Measurements from ENCODE around the gene RBMS3. TPM values are rescaled to one million over a fixed set of nuclear protein-coding genes. Genes with fewer than 3 reads are reported as not detected.
"Not testable (repeated sequence)": the region's sequence is repeated elsewhere in the genome, so short reads cannot be mapped to it uniquely, and the experiment has no call there.

RBMS3 gene
- polyA plus RNA-seq, 3 donors from 2014 or later: not detected

GRCh38 chr3:29777869-29778268 is 497.0 kb downstream of the RBMS3 start:
- H3K4me3 Mint-ChIP-seq: no peak overlapping the region
- DNase-seq: no peak

GRCh38 chr3:29789686-29790085 is 508.8 kb downstream of the RBMS3 start:
- no peak overlapping the region for H3K27ac Mint-ChIP-seq
- H3K9me3 Mint-ChIP-seq: peaks cover 0 to 30% (median 7%) of the 10 kb centered on the region in 6 donors
- H3K4me3 Mint-ChIP-seq: no peak overlapping the region
- peaks cover 0 to 2% (median 0%) of the 10 kb centered on the region in 3 donors for H3K27me3 Mint-ChIP-seq (ENCODE audit: low read depth in 3 of 3)
- DNase-seq: no peak
- no peaks in the 10 kb centered on the region for H3K36me3 Mint-ChIP-seq
- H3K4me1 Mint-ChIP-seq: no peaks in the 10 kb centered on the region

More at GRCh38 chr3:29777869-29778268, 497.0 kb downstream of the RBMS3 start:
- no peaks in the 10 kb centered on the region for H3K4me1 Mint-ChIP-seq
- H3K27me3 Mint-ChIP-seq (ENCODE audit: low read depth in 3 of 3): peaks cover 0 to 2% (median 0%) of the 10 kb centered on the region in 3 donors
- peaks cover 0 to 11% (median 10%) of the 10 kb centered on the region in 6 donors for H3K9me3 Mint-ChIP-seq
- H3K27ac Mint-ChIP-seq: no peak overlapping the region
- H3K36me3 Mint-ChIP-seq: no peaks in the 10 kb centered on the region

GRCh38 chr3:29796808-29797207 is 515.9 kb downstream of the RBMS3 start:
- peaks cover 3 to 15% (median 6%) of the 10 kb centered on the region in 6 donors for H3K9me3 Mint-ChIP-seq
- H3K27ac Mint-ChIP-seq: no peak overlapping the region
- DNase-seq: no peak
- H3K36me3 Mint-ChIP-seq: no peaks in the 10 kb centered on the region
- H3K4me1 Mint-ChIP-seq: no peaks in the 10 kb centered on the region
- no peaks in the 10 kb centered on the region for H3K27me3 Mint-ChIP-seq (ENCODE audit: low read depth in 3 of 3)
- H3K4me3 Mint-ChIP-seq: no peak overlapping the region

- H3K9me3 Mint-ChIP-seq: peaks cover 0 to 7% (median 4%) of the 10 kb centered on the region in 6 donors
- no peak overlapping the region for H3K27ac Mint-ChIP-seq
- no peaks in the 10 kb centered on the region for H3K36me3 Mint-ChIP-seq
- no peaks in the 10 kb centered on the region for H3K4me1 Mint-ChIP-seq
- H3K27me3 Mint-ChIP-seq (ENCODE audit: low read depth in 3 of 3): peaks cover 0 to 1% (median 0%) of the 10 kb centered on the region in 3 donors
- H3K4me3 Mint-ChIP-seq: no peak overlapping the region
- no peak for DNase-seq
Observed at GRCh38 chr3:29802057-29802456, 521.2 kb downstream of the RBMS3 start.

GRCh38 chr3:29804044-29804443 is 523.2 kb downstream of the RBMS3 start:
- H3K27ac Mint-ChIP-seq: no peak overlapping the region

GRCh38 chr3:29805757-29806156 is 524.9 kb downstream of the RBMS3 start:
- no peak for DNase-seq
- H3K27me3 Mint-ChIP-seq (ENCODE audit: low read depth in 3 of 3): peaks cover 0 to 1% (median 0%) of the 10 kb centered on the region in 3 donors
- H3K4me3 Mint-ChIP-seq: no peak overlapping the region
- H3K4me1 Mint-ChIP-seq: no peaks in the 10 kb centered on the region
- peaks cover 0 to 7% (median 1%) of the 10 kb centered on the region in 6 donors for H3K9me3 Mint-ChIP-seq
- H3K27ac Mint-ChIP-seq: no peak overlapping the region
- H3K36me3 Mint-ChIP-seq: no peaks in the 10 kb centered on the region

More at GRCh38 chr3:29804044-29804443, 523.2 kb downstream of the RBMS3 start:
- peaks cover 0 to 1% (median 0%) of the 10 kb centered on the region in 3 donors for H3K27me3 Mint-ChIP-seq (ENCODE audit: low read depth in 3 of 3)
- no peaks in the 10 kb centered on the region for H3K36me3 Mint-ChIP-seq
- no peaks in the 10 kb centered on the region for H3K4me1 Mint-ChIP-seq
- H3K4me3 Mint-ChIP-seq: no peak overlapping the region
- no peak for DNase-seq
- peaks cover 0 to 7% (median 2%) of the 10 kb centered on the region in 6 donors for H3K9me3 Mint-ChIP-seq

- H3K4me1 Mint-ChIP-seq; H3K4me3 Mint-ChIP-seq; DNase-seq; H3K27me3 Mint-ChIP-seq (ENCODE audit: low read depth in 3 of 3); H3K9me3 Mint-ChIP-seq; H3K36me3 Mint-ChIP-seq; H3K27ac Mint-ChIP-seq: not testable (repeated sequence)
Observed at GRCh38 chr3:29808324-29808723, 527.5 kb downstream of the RBMS3 start.

- Mint-ChIP-seq H3K9me3 (peaks cover 2 to 19% (median 6%) of the 10 kb centered on the region in 6 donors), H3K4me1 (no peaks in the 10 kb centered on the region), H3K4me3 (no peak overlapping the region), H3K36me3 (no peaks in the 10 kb centered on the region), H3K27me3 (ENCODE audit: low read depth in 3 of 3) (no peaks in the 10 kb centered on the region), H3K27ac (no peak overlapping the region)
- no peak for DNase-seq
Observed at GRCh38 chr3:29822071-29822470, 541.2 kb downstream of the RBMS3 start.

- no peak overlapping the region for H3K27ac Mint-ChIP-seq
- H3K4me1 Mint-ChIP-seq: no peaks in the 10 kb centered on the region
- H3K36me3 Mint-ChIP-seq: no peaks in the 10 kb centered on the region
- no peak overlapping the region for H3K4me3 Mint-ChIP-seq
- peaks cover 2 to 23% (median 7%) of the 10 kb centered on the region in 6 donors for H3K9me3 Mint-ChIP-seq
- H3K27me3 Mint-ChIP-seq (ENCODE audit: low read depth in 3 of 3): no peaks in the 10 kb centered on the region
- no peak for DNase-seq
Observed at GRCh38 chr3:29823233-29823632, 542.4 kb downstream of the RBMS3 start.

- H3K9me3 Mint-ChIP-seq: peaks cover 0 to 15% (median 7%) of the 10 kb centered on the region in 6 donors
- no peak overlapping the region for H3K4me3 Mint-ChIP-seq
- H3K4me1 Mint-ChIP-seq: no peaks in the 10 kb centered on the region
- no peaks in the 10 kb centered on the region for H3K27me3 Mint-ChIP-seq (ENCODE audit: low read depth in 3 of 3)
- H3K36me3 Mint-ChIP-seq: no peaks in the 10 kb centered on the region
- no peak overlapping the region for H3K27ac Mint-ChIP-seq
- no peak for DNase-seq
Observed at GRCh38 chr3:29826712-29827111, 545.8 kb downstream of the RBMS3 start.

GRCh38 chr3:29827756-29828155 is 546.9 kb downstream of the RBMS3 start:
- Mint-ChIP-seq H3K4me3 (no peak overlapping the region), H3K4me1 (no peaks in the 10 kb centered on the region), H3K27ac (no peak overlapping the region), H3K9me3 (peaks cover 0 to 13% (median 8%) of the 10 kb centered on the region in 6 donors), H3K27me3 (ENCODE audit: low read depth in 3 of 3) (no peaks in the 10 kb centered on the region), H3K36me3 (no peaks in the 10 kb centered on the region)
- no peak for DNase-seq

GRCh38 chr3:29829340-29829739 is 548.5 kb downstream of the RBMS3 start:
- no peaks in the 10 kb centered on the region for H3K27me3 Mint-ChIP-seq (ENCODE audit: low read depth in 3 of 3)
- no peaks in the 10 kb centered on the region for H3K36me3 Mint-ChIP-seq
- H3K4me3 Mint-ChIP-seq: no peak overlapping the region
- DNase-seq: no peak
- H3K27ac Mint-ChIP-seq: no peak overlapping the region
- H3K4me1 Mint-ChIP-seq: no peaks in the 10 kb centered on the region
- peaks cover 2 to 24% (median 10%) of the 10 kb centered on the region in 6 donors for H3K9me3 Mint-ChIP-seq

GRCh38 chr3:29850641-29851040 is 569.8 kb downstream of the RBMS3 start:
- no peaks in the 10 kb centered on the region for H3K4me1 Mint-ChIP-seq
- no peaks in the 10 kb centered on the region for H3K36me3 Mint-ChIP-seq
- no peak overlapping the region for H3K27ac Mint-ChIP-seq
- H3K27me3 Mint-ChIP-seq (ENCODE audit: low read depth in 3 of 3): no peaks in the 10 kb centered on the region
- peaks cover 3 to 17% (median 11%) of the 10 kb centered on the region in 6 donors for H3K9me3 Mint-ChIP-seq
- H3K4me3 Mint-ChIP-seq: no peak overlapping the region
- DNase-seq: no peak

GRCh38 chr3:29852767-29853166 is 571.9 kb downstream of the RBMS3 start:
- Mint-ChIP-seq H3K4me1 (no peaks in the 10 kb centered on the region), H3K4me3 (no peak overlapping the region), H3K9me3 (peaks cover 3 to 19% (median 10%) of the 10 kb centered on the region in 6 donors), H3K27me3 (ENCODE audit: low read depth in 3 of 3) (no peaks in the 10 kb centered on the region), H3K36me3 (no peaks in the 10 kb centered on the region), H3K27ac (no peak overlapping the region)
- DNase-seq: no peak

GRCh38 chr3:29853841-29854397 is 573.0 kb downstream of the RBMS3 start:
- Mint-ChIP-seq H3K9me3 (peaks cover 3 to 13% (median 9%) of the 10 kb centered on the region in 6 donors), H3K4me3 (no peak overlapping the region), H3K27me3 (ENCODE audit: low read depth in 3 of 3) (no peaks in the 10 kb centered on the region)

More at GRCh38 chr3:29853841-29854397, 573.0 kb downstream of the RBMS3 start:
- H3K4me1 Mint-ChIP-seq: no peaks in the 10 kb centered on the region
- H3K36me3 Mint-ChIP-seq: no peaks in the 10 kb centered on the region
- no peak for DNase-seq
- H3K27ac Mint-ChIP-seq: no peak overlapping the region
